Thyroid gland (tissue), 4 donors: ENCODE data around the gene ELMO2. TPM values are rescaled to one million over a fixed set of nuclear protein-coding genes. Genes with fewer than 3 reads are reported as not detected.

Source experiments
- DNase-seq, 2 donors: peaks; one replicate each; pipeline ENCODE4 v3.0.0-alpha.2; 2019
- H3K27ac ChIP-seq, 3 donors: fragments of 200-600 bp; sonication (generic); 1 replicate in 2 of 3; 2 replicates in 1 of 3; pipeline ENCODE4 v1.5.1; 2016 to 2019; ENCODE audit warnings: mild to moderate bottlenecking in 1 of 3, moderate library complexity in 1 of 3
- H3K27me3 ChIP-seq: fragments of 200-600 bp; sonication (generic); one replicate; pipeline ENCODE4 v1.5.1; 2019
- H3K36me3 ChIP-seq, 2 donors: fragments of 200-600 bp; sonication (generic); one replicate each; pipeline ENCODE4 v1.5.1; 2016 to 2019
- H3K4me1 ChIP-seq, 2 donors: fragments of 200-600 bp; sonication (generic); one replicate each; pipeline ENCODE4 v1.5.1; 2017 to 2019
- H3K4me3 ChIP-seq, 3 donors: fragments of 200-600 bp; sonication (generic); replicated peaks in 1 of 3; 1 replicate in 2 of 3; 2 replicates in 1 of 3; pipeline ENCODE4 v1.5.1; 2016; ENCODE audit warnings: mild to moderate bottlenecking in 1 of 3
- H3K9me3 ChIP-seq: fragments of 200-600 bp; sonication (generic); one replicate; pipeline ENCODE4 v1.5.1; 2017
- POLR2A ChIP-seq, 2 donors: fragments of 450-650 bp; IDR thresholded peaks; one replicate each; pipeline ENCODE4 v1.6.1; 2017; ENCODE audit warnings: antibody characterized with exemption in 2 of 2, mild to moderate bottlenecking in 2 of 2, moderate library complexity in 1 of 2
- WGBS, 2 donors: methylation state at CpG; one replicate each; pipeline ENCODE4 v1.1.5; 2017; 5-methylcytosine and 5-hydroxymethylcytosine counted together
- intact Hi-C: fragments of 100-400 bp; cut with DNase I; formaldehyde crosslinking; loops from one replicate; pipeline ENCODE4 v1.15.1; 2023
- total RNA-seq, 4 donors: library from RNA; depleted of rRNA; stranded (reverse); fragments of >200 nt; gene quantifications; one replicate each; pipeline ENCODE4 v1.2.3, GENCODE V29; 2016
- TF ChIP-seq, protein P1 (sequence below), 6 experiments: fragments of 200-600 bp in 3 of 6; fragments of 450-650 bp in 3 of 6; sonication (generic) in 3 of 6; IDR thresholded peaks; one replicate each; pipeline ENCODE4 v1.5.1; 2016 to 2019; ENCODE audit warnings: antibody characterized with exemption in 6 of 6, mild to moderate bottlenecking in 2 of 6, inconsistent platforms in 1 of 6, moderate library complexity in 1 of 6

Gene ELMO2
- total RNA-seq, 4 donors from 2014 or later = 47.0 to 60.6 (median 54.6) TPM

GRCh38 chr20:46346770-46347169 lies 59.6 kb downstream of the ELMO2 start:
- no peak for TF ChIP-seq POLR2A (IDR thresholded peaks at IDR 0.05)
- TF ChIP-seq, protein P1, sequence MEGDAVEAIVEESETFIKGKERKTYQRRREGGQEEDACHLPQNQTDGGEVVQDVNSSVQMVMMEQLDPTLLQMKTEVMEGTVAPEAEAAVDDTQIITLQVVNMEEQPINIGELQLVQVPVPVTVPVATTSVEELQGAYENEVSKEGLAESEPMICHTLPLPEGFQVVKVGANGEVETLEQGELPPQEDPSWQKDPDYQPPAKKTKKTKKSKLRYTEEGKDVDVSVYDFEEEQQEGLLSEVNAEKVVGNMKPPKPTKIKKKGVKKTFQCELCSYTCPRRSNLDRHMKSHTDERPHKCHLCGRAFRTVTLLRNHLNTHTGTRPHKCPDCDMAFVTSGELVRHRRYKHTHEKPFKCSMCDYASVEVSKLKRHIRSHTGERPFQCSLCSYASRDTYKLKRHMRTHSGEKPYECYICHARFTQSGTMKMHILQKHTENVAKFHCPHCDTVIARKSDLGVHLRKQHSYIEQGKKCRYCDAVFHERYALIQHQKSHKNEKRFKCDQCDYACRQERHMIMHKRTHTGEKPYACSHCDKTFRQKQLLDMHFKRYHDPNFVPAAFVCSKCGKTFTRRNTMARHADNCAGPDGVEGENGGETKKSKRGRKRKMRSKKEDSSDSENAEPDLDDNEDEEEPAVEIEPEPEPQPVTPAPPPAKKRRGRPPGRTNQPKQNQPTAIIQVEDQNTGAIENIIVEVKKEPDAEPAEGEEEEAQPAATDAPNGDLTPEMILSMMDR (IDR thresholded peaks at IDR 0.05) = no peak
- Histone ChIP-seq H3K27ac (no peak overlapping the region), H3K9me3 (no peaks in the 10 kb centered on the region), H3K4me3 (no peak overlapping the region), H3K4me1 (peaks cover 24 to 33% of the 10 kb centered on the region in 2 donors), H3K27me3 (peaks cover 3% of the 10 kb centered on the region), H3K36me3 (peaks cover 5 to 10% of the 10 kb centered on the region in 2 donors)
- DNase-seq = no peak
- intact Hi-C loops = loop anchor here (5.0 kb wide), 2 partner anchors 39 to 209 kb away; partner anchors contain the start of gene CDH22
- 81 to 86% methylated on average over 8 of the region's 8 CpGs for WGBS, 2 donors

DNA sequence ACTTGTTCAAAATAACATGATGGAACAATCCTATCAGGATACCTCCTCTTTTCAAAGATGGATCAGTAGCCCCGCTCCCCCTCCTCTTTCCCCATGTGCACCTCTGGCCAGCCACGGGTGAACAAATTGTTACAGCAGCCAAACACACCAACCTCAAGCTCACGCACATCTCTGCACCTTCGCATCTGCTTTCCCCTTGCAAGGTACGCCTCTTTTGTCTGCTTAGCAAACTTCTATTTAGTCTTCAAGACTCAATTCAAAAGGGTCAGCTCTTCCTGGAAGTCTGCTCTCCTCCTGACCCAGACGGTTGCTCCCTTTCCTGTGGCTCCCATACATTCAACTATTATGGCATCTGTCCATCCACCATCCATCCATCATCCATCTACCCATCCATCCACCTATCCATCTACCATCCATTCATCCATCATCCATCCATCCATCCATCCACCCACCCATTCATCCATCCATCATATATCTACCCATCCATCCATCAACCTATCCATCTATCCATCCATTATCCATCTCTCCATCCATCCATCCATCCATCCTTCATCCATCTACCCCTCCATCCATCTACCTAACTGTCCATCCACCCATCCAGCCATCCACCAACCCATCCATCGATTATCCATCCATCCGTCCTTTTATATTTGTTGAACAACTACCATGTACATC lies 61.8 kb downstream of the ELMO2 start:
- Histone ChIP-seq H3K36me3 (no peaks in the 10 kb centered on the region), H3K9me3 (no peaks in the 10 kb centered on the region), H3K4me1 (peaks cover 13 to 21% of the 10 kb centered on the region in 2 donors), H3K27me3 (peaks cover 9% of the 10 kb centered on the region), H3K4me3 (no peak overlapping the region), H3K27ac (no peak overlapping the region)
- intact Hi-C loops = loop anchor here (5.0 kb wide), 2 partner anchors 37 to 207 kb away; partner anchors contain the start of gene CDH22
- WGBS, 2 donors = 58 to 79% methylated on average over 8 of the region's 8 CpGs
- no peak for TF ChIP-seq POLR2A (IDR thresholded peaks at IDR 0.05)
- TF ChIP-seq, protein P1 (IDR thresholded peaks at IDR 0.05) = no peak
- no peak for DNase-seq

GRCh38 chr20:46343975-46344357 lies 62.4 kb downstream of the ELMO2 start:
- intact Hi-C loops = no loop called here
- Histone ChIP-seq H3K27ac (no peak overlapping the region), H3K27me3 (peaks cover 9% of the 10 kb centered on the region), H3K4me3 (no peak overlapping the region), H3K4me1 (peaks cover 7 to 15% of the 10 kb centered on the region in 2 donors), H3K36me3 (no peaks in the 10 kb centered on the region), H3K9me3 (no peaks in the 10 kb centered on the region)
- WGBS, 2 donors = 75 to 80% methylated on average over 1 to 2 of the region's 2 CpGs
- DNase-seq = no peak
- TF ChIP-seq POLR2A (IDR thresholded peaks at IDR 0.05) = no peak

DNA sequence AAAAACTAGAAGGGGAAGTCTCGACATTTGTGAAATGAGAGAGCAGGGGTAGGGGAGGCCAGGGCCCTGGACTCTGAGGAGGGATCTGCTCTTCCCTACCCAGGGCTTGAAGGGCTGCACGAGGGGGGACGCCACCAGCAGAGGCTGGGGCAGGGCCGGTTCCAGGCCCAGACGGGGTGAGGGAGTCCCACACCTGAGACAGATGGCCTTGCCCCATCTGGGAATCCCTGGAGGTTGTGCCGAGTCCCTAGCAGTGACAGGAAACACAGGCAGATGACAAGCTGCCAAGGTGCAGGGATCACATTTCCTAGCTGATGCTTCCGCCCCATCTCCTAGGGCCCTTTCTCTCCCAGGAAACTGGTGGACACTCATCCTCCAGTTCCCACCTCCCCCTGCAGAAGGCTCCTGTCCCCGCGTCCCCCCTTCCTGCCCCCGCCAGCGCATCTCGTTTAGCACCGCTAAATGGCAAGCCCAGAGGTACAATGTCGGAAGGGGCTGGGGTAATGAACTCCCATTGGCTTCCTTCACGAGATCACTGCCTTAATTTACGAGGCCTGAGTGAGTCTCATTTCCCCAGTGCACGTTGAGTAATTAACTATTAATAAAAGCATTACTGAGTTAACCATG lies 63.0 kb downstream of the ELMO2 start:
- no peak overlapping the region for H3K27ac ChIP-seq
- no peak overlapping the region for H3K4me3 ChIP-seq
- DNase-seq = no peak
- H3K27me3 ChIP-seq = peaks cover 9% of the 10 kb centered on the region
- TF ChIP-seq POLR2A (IDR thresholded peaks at IDR 0.05) = no peak
- TF ChIP-seq, protein P1 (IDR thresholded peaks at IDR 0.05) = no peak
- WGBS, 2 donors = 10 to 15% methylated on average over 12 to 17 of the region's 17 CpGs
- no peaks in the 10 kb centered on the region for H3K9me3 ChIP-seq
- no peaks in the 10 kb centered on the region for H3K36me3 ChIP-seq
- intact Hi-C loops = no loop called here
- H3K4me1 ChIP-seq = peaks cover 2 to 10% of the 10 kb centered on the region in 2 donors

GRCh38 chr20:46342451-46343347 lies 63.7 kb downstream of the ELMO2 start:
- Histone ChIP-seq H3K4me3 (no peak overlapping the region), H3K27ac (no peak overlapping the region), H3K4me1 (peaks cover 0 to 6% of the 10 kb centered on the region in 2 donors), H3K9me3 (no peaks in the 10 kb centered on the region), H3K27me3 (peaks cover 9% of the 10 kb centered on the region), H3K36me3 (no peaks in the 10 kb centered on the region)
- no peak for DNase-seq
- intact Hi-C loops = no loop called here
- 53 to 57% methylated on average over 17 of the region's 17 CpGs for WGBS, 2 donors
- no peak for TF ChIP-seq POLR2A (IDR thresholded peaks at IDR 0.05)
- TF ChIP-seq, protein P1 (IDR thresholded peaks at IDR 0.05) = no peak
